Measurements from ENCODE around the gene OGT. TPM values are rescaled to one million over a fixed set of nuclear protein-coding genes. Genes with fewer than 3 reads are reported as not detected.

The OGT gene
- total RNA-seq, 1 donor from 2014 or later: 138 TPM

GRCh38 chrX:71615056-71615455, 82.2 kb downstream of the OGT start:
- no peak for TF ChIP-seq CTCF (IDR thresholded peaks at IDR 0.05)
- peaks cover 29% of the 10 kb centered on the region for H3K36me3 Mint-ChIP-seq (ENCODE audit: low read depth)
- no peak overlapping the region for H3K4me3 Mint-ChIP-seq (ENCODE audit: unreplicated experiment)
- H3K27me3 Mint-ChIP-seq (ENCODE audit: low read depth): no peaks in the 10 kb centered on the region
- no peak overlapping the region for H3K27ac Mint-ChIP-seq (ENCODE audit: unreplicated experiment)
- no peaks in the 10 kb centered on the region for H3K4me1 Mint-ChIP-seq (ENCODE audit: low read depth)
- no peak for DNase-seq (ENCODE audit: low spot score)
- H3K9me3 Mint-ChIP-seq (ENCODE audit: low read depth): peaks cover 2% of the 10 kb centered on the region

- no peak overlapping the region for H3K4me3 Mint-ChIP-seq (ENCODE audit: unreplicated experiment)
- TF ChIP-seq CTCF (IDR thresholded peaks at IDR 0.05): no peak
- H3K27ac Mint-ChIP-seq (ENCODE audit: unreplicated experiment): no peak overlapping the region
- DNase-seq (ENCODE audit: low spot score): no peak
- H3K9me3 Mint-ChIP-seq (ENCODE audit: low read depth): peaks cover 2% of the 10 kb centered on the region
- no peaks in the 10 kb centered on the region for H3K4me1 Mint-ChIP-seq (ENCODE audit: low read depth)
- H3K36me3 Mint-ChIP-seq (ENCODE audit: low read depth): peaks cover 24% of the 10 kb centered on the region
- H3K27me3 Mint-ChIP-seq (ENCODE audit: low read depth): no peaks in the 10 kb centered on the region
Measured at GRCh38 chrX:71615954-71616353, 83.0 kb downstream of the OGT start.

- Mint-ChIP-seq H3K9me3 (ENCODE audit: low read depth) (no peaks in the 10 kb centered on the region), H3K36me3 (ENCODE audit: low read depth) (peaks cover 15% of the 10 kb centered on the region), H3K27me3 (ENCODE audit: low read depth) (no peaks in the 10 kb centered on the region), H3K4me3 (ENCODE audit: unreplicated experiment) (no peak overlapping the region), H3K4me1 (ENCODE audit: low read depth) (peaks cover 5% of the 10 kb centered on the region), H3K27ac (ENCODE audit: unreplicated experiment) (no peak overlapping the region)
- TF ChIP-seq CTCF (IDR thresholded peaks at IDR 0.05): no peak
- DNase-seq (ENCODE audit: low spot score): no peak
Measured at GRCh38 chrX:71616672-71617529, 84.0 kb downstream of the OGT start.

GRCh38 chrX:71617742-71618141, 84.8 kb downstream of the OGT start:
- Mint-ChIP-seq H3K27me3 (ENCODE audit: low read depth) (no peaks in the 10 kb centered on the region), H3K27ac (ENCODE audit: unreplicated experiment) (no peak overlapping the region), H3K9me3 (ENCODE audit: low read depth) (no peaks in the 10 kb centered on the region), H3K36me3 (ENCODE audit: low read depth) (peaks cover 13% of the 10 kb centered on the region), H3K4me1 (ENCODE audit: low read depth) (peaks cover 7% of the 10 kb centered on the region), H3K4me3 (ENCODE audit: unreplicated experiment) (no peak overlapping the region)
- TF ChIP-seq CTCF (IDR thresholded peaks at IDR 0.05): no peak
- DNase-seq (ENCODE audit: low spot score): no peak

GRCh38 chrX:71618303-71618721, 85.4 kb downstream of the OGT start, which contains the start of gene CXCR3:
Gene CXCR3 (minus strand): TSS chrX:71618511. CDS start chrX:71618449, 62 bp downstream.
- Mint-ChIP-seq H3K9me3 (ENCODE audit: low read depth) (no peaks in the 10 kb centered on the region), H3K27ac (ENCODE audit: unreplicated experiment) (no peak within 1 kb of the TSS), H3K27me3 (ENCODE audit: low read depth) (no peaks in the 10 kb centered on the region), H3K4me3 (ENCODE audit: unreplicated experiment) (no peak within 1 kb of the TSS), H3K36me3 (ENCODE audit: low read depth) (peaks cover 11% of the 10 kb centered on the region), H3K4me1 (ENCODE audit: low read depth) (peaks cover 7% of the 10 kb centered on the region)
- no peak for TF ChIP-seq CTCF (IDR thresholded peaks at IDR 0.05)
- DNase-seq (ENCODE audit: low spot score): no peak

All from chondrocyte (in vitro differentiated cells).